Upper lobe of right lung (tissue), 1 donor: ENCODE data around the gene GRAMD2B. TPM values are rescaled to one million over a fixed set of nuclear protein-coding genes. Genes with fewer than 3 reads are reported as not detected.

Experiments used
- ATAC-seq: fragments of 200-7000 bp; cut with Tn5 transposase; one replicate; pipeline ENCODE4 v1.9.1; 2020; ENCODE audit warnings: mild to moderate bottlenecking, moderate library complexity
- DNase-seq: peaks from one replicate; pipeline ENCODE4 v3.0.0-alpha.2; 2020
- H3K27ac ChIP-seq: fragments of 200-600 bp; one replicate; pipeline ENCODE4 v1.8.0; 2022
- H3K27me3 ChIP-seq: fragments of 200-600 bp; one replicate; pipeline ENCODE4 v1.8.0; 2022; ENCODE audit warnings: mild to moderate bottlenecking
- H3K36me3 ChIP-seq: fragments of 200-600 bp; one replicate; pipeline ENCODE4 v1.8.0; 2022
- H3K4me1 ChIP-seq: fragments of 200-600 bp; one replicate; pipeline ENCODE4 v1.8.0; 2022
- H3K4me3 ChIP-seq: fragments of 200-600 bp; one replicate; pipeline ENCODE4 v1.8.0; 2022; ENCODE audit warnings: mild to moderate bottlenecking
- H3K9me3 ChIP-seq: fragments of 200-600 bp; one replicate; pipeline ENCODE4 v1.8.0; 2022
- CTCF ChIP-seq: fragments of 200-600 bp; IDR thresholded peaks from one replicate; pipeline ENCODE4 v1.8.0; 2022; ENCODE audit warnings: antibody characterized with exemption
- intact Hi-C: fragments of 100-400 bp; cut with DNase I; formaldehyde crosslinking; loops from one replicate; pipeline ENCODE4 v1.11.0; 2022
- total RNA-seq: library from RNA; stranded (reverse); fragmentation: NEBNext Ultra II Directional; extraction: Animal tissue kit (Norgen Biotek cat#: 25700); gene quantifications from one replicate; pipeline ENCODE4 v1.2.1, GENCODE V29; 2021
- donor health status: DM: no; HTN: yes; CAD: no; lungs with severe emphysema.

The GRAMD2B gene
- total RNA-seq, 1 donor from 2014 or later, result 17.0 TPM

DNA sequence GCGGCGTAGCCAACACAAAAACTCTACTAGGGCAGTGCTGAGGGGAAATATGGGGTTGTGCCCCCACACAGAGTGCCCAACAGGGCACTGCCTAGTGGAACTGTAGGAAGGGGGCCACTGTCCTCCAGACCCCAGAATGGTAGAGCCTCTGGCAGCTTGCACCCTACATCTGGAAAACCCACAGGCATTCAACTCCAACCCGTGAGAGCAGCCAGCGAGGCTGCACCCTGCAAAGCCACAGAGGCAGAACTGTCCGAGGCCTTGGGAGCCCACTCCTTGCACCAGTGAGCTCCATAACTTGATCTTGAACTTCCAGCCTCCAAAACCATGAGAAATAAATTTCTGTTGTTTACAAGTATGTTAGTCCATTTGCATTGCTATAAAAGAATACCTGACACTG lies 27.7 kb downstream of the GRAMD2B start:
- Histone ChIP-seq H3K36me3 (no peaks in the 10 kb centered on the region), H3K27me3 (no peaks in the 10 kb centered on the region), H3K27ac (no peak overlapping the region), H3K4me3 (no peak overlapping the region), H3K4me1 (peaks cover 4% of the 10 kb centered on the region), H3K9me3 (no peaks in the 10 kb centered on the region)
- intact Hi-C loops, result no loop called here
- TF ChIP-seq CTCF, result no peak
- DNase-seq, result no peak
- ATAC-seq, result no peak

DNA sequence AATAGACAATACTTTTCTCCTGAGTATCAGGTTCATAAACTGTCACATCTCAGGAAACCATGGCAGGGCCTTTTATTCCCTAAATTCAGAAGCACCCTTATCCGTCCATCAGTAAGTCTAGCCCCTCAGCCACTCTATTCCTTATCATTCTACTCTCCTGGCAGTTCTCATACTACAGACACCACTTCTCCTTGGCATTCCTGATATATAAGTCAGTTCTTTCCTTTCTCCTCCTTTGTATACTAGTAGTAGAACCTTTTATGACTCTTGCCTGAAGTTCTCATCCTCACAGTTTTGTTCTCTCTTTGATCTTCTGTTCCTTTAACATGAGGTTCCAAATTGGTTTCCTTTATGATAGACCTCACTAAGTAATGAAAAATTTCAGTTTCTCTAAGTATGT lies 29.3 kb downstream of the GRAMD2B start:
- DNase-seq, result no peak
- Histone ChIP-seq H3K4me1 (peaks cover 4% of the 10 kb centered on the region), H3K4me3 (no peak overlapping the region), H3K9me3 (no peaks in the 10 kb centered on the region), H3K27me3 (no peaks in the 10 kb centered on the region), H3K27ac (no peak overlapping the region), H3K36me3 (no peaks in the 10 kb centered on the region)
- intact Hi-C loops, result no loop called here
- TF ChIP-seq CTCF, result no peak
- ATAC-seq, result no peak

GRCh38 chr5:126454081-126454480 lies 30.9 kb downstream of the GRAMD2B start:
- no peak for DNase-seq

GRCh38 chr5:126454535-126454934 lies 31.3 kb downstream of the GRAMD2B start:
- peaks cover 4% of the 10 kb centered on the region for H3K4me1 ChIP-seq
- H3K9me3 ChIP-seq, result no peaks in the 10 kb centered on the region
- no peak overlapping the region for H3K27ac ChIP-seq
- no peak overlapping the region for H3K4me3 ChIP-seq
- no peaks in the 10 kb centered on the region for H3K27me3 ChIP-seq
- no peaks in the 10 kb centered on the region for H3K36me3 ChIP-seq
- DNase-seq (no peak), ATAC-seq (no peak)
- intact Hi-C loops, result no loop called here
- TF ChIP-seq CTCF, result no peak

More at GRCh38 chr5:126454081-126454480, 30.9 kb downstream of the GRAMD2B start:
- Histone ChIP-seq H3K27ac (no peak overlapping the region), H3K27me3 (no peaks in the 10 kb centered on the region), H3K4me3 (no peak overlapping the region), H3K36me3 (no peaks in the 10 kb centered on the region), H3K4me1 (peaks cover 4% of the 10 kb centered on the region), H3K9me3 (no peaks in the 10 kb centered on the region)
- intact Hi-C loops, result no loop called here
- no peak for ATAC-seq
- no peak for TF ChIP-seq CTCF

DNA sequence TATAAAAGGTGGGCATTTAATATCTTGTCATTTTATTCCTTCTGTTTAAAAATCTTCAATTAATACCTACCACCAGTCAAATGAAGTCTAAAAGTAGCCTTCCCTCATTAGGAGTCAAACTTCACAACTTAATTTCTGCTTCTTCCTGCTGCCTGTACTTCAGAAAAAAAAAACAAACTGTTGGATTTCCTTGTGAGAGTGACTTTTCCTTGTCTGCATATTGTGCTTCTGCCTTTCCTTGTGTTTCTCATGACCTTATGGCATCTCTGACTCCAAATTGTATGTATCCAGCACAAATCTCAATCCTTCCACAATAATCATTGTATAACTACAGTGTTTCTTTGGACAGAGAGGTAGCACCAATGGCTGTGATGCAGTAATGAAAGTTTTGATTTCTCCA lies 32.1 kb downstream of the GRAMD2B start:
- no peak for TF ChIP-seq CTCF
- H3K4me1 ChIP-seq, result peaks cover 4% of the 10 kb centered on the region

DNA sequence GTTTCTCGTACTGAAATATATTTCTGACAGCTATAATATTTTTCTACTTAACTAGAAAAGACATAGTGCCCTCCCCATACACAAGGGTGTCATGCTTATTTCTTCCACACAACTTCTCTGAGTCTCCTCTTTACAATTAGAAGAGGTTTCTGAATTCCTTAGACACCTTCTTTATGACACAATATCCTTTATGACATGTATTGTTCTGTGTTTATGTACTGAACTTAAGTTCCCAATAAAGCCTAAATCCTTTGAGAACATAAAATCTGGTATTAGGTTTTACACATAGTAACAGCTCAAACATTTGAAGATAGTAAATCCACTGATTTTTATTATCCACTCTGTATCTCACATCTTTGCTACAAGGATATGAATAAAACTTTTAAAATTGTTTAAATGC lies 32.5 kb downstream of the GRAMD2B start:
- Histone ChIP-seq H3K27ac (no peak overlapping the region), H3K4me3 (no peak overlapping the region), H3K4me1 (peaks cover 2% of the 10 kb centered on the region), H3K36me3 (no peaks in the 10 kb centered on the region), H3K9me3 (no peaks in the 10 kb centered on the region), H3K27me3 (no peaks in the 10 kb centered on the region)
- intact Hi-C loops, result no loop called here
- DNase-seq, result no peak
- no peak for ATAC-seq
- no peak for TF ChIP-seq CTCF

More for the DNA sequence above, 32.1 kb downstream of the GRAMD2B start:
- no peak overlapping the region for H3K27ac ChIP-seq
- no peaks in the 10 kb centered on the region for H3K27me3 ChIP-seq
- no peaks in the 10 kb centered on the region for H3K9me3 ChIP-seq
- no peak overlapping the region for H3K4me3 ChIP-seq
- intact Hi-C loops, result no loop called here
- DNase-seq, result no peak
- no peak for ATAC-seq
- H3K36me3 ChIP-seq, result no peaks in the 10 kb centered on the region
